RWPE1 (cell line): Measurements from ENCODE around the gene KCTD1.

Experiments used
- CTCF ChIA-PET: fragments of 350-600 bp; sonication (Branson Sonifier 250); formaldehyde crosslinking; extraction: SDS; loops from one replicate; lab custom pipeline; 2021; lab: Yijun Ruan, JAX
- POLR2A ChIA-PET: fragments of 400-600 bp; formaldehyde crosslinking; extraction: SDS; loops from one replicate; lab custom pipeline; 2020; ENCODE audit warnings: antibody characterized with exemption; ENCODE audit not compliant: low non-redundant PET; lab: Yijun Ruan, JAX
- DNase-seq: peaks from one replicate; pipeline ENCODE4 v3.0.0; 2012; ENCODE audit warnings: low spot score
- H3K27ac ChIP-seq: fragments of 450-650 bp; 2 replicates; pipeline ENCODE4 v1.5.1; 2017
- TF ChIP-seq, protein P1 (sequence below): fragments of 450-650 bp; conservative IDR thresholded peaks from 2 replicates; pipeline ENCODE4 v1.5.1; 2017; ENCODE audit warnings: low read depth, mild to moderate bottlenecking

KCTD1 gene

DNA sequence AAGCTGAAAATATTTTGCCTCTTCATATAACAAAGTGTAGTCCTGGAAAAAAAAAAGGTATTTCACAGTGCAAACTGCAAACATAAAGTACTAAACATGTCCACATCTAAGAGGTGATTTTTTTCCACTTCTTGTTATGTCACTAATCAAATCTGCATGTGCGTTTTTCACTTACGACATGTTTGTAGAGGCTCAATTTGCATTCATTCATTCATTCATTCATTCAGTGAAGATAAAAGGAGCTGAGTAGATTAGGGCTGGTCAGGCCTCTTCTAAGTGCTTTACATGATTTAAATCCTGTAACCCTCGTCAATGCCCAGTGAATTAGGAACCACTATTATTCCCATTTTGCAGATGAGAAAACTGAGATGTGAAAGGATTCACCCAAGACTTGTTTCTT lies 88.5 kb downstream of the KCTD1 start:
- peak overlapping the region; percentile 69 for H3K27ac ChIP-seq
- TF ChIP-seq, protein P1, sequence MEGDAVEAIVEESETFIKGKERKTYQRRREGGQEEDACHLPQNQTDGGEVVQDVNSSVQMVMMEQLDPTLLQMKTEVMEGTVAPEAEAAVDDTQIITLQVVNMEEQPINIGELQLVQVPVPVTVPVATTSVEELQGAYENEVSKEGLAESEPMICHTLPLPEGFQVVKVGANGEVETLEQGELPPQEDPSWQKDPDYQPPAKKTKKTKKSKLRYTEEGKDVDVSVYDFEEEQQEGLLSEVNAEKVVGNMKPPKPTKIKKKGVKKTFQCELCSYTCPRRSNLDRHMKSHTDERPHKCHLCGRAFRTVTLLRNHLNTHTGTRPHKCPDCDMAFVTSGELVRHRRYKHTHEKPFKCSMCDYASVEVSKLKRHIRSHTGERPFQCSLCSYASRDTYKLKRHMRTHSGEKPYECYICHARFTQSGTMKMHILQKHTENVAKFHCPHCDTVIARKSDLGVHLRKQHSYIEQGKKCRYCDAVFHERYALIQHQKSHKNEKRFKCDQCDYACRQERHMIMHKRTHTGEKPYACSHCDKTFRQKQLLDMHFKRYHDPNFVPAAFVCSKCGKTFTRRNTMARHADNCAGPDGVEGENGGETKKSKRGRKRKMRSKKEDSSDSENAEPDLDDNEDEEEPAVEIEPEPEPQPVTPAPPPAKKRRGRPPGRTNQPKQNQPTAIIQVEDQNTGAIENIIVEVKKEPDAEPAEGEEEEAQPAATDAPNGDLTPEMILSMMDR: no peak
- ChIA-PET POLR2A (no interaction called here), CTCF (no interaction called here)
- no peak for DNase-seq

DNA sequence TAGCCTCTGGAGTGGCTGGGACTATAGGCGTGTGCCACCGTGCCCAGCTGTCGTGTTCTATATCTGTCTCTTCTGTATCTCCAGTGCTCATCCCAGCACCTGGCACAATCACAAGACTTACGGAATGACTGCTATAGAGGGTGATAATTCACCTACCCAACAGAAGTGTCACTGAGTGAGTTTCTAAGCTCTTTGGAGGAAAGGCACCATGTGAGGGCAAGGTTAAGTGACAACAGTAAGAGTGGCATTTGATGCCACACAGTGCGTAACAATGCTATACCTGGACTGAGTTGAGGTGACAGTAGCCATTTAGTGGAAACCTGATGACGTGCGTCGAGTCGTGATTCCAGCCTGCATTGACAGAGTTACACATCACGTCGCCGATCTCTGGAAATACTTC lies 89.0 kb downstream of the KCTD1 start:
- H3K27ac ChIP-seq: peak overlapping the region; percentile 50
- TF ChIP-seq, protein P1: no peak
- ChIA-PET CTCF (no interaction called here), POLR2A (no interaction called here)
- DNase-seq: no peak

DNA sequence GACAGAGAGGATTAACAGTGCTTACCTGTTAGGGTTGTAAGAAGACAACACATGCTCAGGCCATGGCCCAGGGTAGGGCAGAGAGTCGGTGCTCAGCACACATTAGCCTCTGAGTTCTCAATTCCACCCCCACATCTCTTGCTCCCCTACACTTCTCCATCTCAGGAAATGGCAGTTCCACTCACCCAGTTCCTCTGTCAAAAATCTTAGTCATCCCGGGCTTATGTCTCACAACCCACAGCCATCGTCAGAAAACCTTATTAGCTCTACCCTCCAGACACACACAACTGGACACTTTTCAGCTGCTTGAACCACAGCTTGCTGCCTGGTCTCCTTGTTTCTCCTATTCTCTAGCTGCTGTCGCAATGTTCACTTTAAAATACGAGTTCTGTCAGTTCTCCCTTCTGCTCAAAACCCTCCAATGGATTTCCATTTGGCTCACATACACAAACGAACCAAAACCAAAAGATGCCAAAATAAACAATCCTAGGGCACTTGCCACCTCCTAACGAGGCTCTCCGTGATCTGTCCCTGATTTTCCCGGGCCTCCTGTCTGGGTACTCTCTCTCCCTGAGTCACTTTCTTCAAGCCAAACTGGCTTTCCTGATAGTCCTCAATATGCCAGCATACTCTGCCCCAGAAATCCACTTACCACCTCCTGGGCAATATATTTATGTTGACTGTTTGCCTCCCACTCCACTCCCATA lies 89.7 kb downstream of the KCTD1 start:
- ChIA-PET CTCF (no interaction called here), POLR2A (no interaction called here)
- no peak for DNase-seq
- peak overlapping the region; percentile 50 for H3K27ac ChIP-seq
- TF ChIP-seq, protein P1: no peak

DNA sequence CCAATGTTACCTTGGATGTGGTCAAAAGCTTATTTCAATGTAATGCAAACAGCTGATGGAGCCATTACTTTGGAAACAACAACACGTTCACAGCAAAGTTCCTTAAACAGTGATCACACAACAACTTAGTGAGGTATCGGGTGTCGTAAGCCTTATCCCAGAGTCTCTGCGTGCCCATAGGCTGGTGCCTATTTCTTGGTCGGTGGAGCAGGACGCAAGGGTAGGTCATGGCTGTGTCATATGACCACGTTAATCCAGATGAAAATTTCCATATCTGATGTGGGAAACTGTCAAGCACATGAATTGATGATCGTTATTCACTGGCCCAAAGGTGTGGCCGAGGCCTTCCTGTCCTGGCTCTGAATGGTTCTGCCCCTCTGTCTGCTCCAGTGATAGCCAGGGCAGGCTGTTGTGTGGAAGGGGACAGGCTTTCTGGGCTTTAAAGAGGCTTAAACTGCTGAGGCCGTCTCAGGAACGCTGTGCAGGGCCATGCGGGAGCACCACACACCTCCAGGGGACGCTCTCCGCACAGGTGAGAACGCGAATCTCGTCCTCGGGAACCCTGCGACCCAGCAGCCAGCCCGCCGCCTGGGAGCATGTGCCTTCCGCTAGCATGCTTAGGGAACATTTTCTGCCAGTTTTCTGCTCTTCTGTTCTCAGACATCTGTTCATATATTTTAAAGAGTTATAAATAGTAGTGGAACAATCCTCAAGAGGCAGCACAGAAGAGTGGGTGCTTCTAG lies 90.6 kb downstream of the KCTD1 start:
- peak overlapping the region; percentile 50 for H3K27ac ChIP-seq
- DNase-seq: no peak
- ChIA-PET POLR2A (no interaction called here), CTCF (no interaction called here)
- TF ChIP-seq, protein P1: no peak

DNA sequence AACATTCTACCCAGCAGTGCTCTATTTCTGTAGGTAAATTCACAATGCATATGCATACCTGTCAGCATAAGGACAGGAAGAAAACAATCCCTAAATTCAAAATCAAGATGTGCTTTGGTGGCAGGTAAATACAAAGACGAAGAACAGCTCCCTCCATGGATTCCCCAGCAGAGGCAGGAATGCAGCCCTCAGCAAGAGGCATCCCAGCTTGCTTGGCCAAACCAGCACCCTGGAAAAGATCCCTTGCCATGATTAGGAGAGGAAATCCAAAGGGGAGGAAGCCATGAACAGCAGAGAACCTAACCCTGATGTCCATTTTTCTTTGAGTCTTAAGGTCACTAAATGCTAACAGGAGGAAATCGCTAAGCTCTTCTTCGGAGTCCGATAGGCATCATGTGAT lies 91.2 kb downstream of the KCTD1 start:
- TF ChIP-seq, protein P1: no peak
- ChIA-PET POLR2A (no interaction called here), CTCF (no interaction called here)
- DNase-seq: no peak
- peak overlapping the region; percentile 50; the same call in 1 of the 2 replicates for H3K27ac ChIP-seq

DNA sequence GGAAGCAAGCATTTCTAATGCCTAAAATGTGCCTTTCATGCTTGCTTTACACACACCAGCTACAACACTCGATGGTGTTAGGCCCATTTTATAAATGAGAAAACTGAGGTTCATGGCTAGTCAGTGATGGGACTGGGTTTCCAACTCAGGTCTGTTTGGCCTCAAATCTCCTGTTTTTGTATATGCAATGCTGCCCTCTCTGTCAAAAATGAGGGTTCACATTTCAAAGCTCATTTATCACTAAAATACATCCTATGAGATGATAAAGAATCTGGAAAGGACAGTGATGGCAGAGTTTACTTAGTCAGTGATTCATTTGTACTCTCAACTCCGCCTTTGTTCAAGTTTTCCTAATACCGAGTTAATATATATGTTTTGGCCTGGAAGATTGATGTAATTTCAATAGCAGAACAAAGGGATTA lies 92.3 kb downstream of the KCTD1 start:
- no peak overlapping the region for H3K27ac ChIP-seq
- ChIA-PET POLR2A (no interaction called here), CTCF (no interaction called here)
- TF ChIP-seq, protein P1: no peak
- no peak for DNase-seq
